MM.1S (cell line): ENCODE results near the gene NOVA1.
"Not testable (repeated sequence)": the region's sequence is repeated elsewhere in the genome, so short reads cannot be mapped to it uniquely, and the experiment has no call there.

Experiments
- DNase-seq: peaks from one replicate; pipeline ENCODE4 v3.0.0-alpha.2; 2015
- H2AFZ ChIP-seq: fragments of 300-600 bp; sonication (generic); 2 replicates; pipeline ENCODE4 v1.6.0; 2016; ENCODE audit warnings: antibody characterized with exemption, low read length
- H3F3A ChIP-seq: fragments of 300-600 bp; sonication (generic); 2 replicates; pipeline ENCODE4 v1.6.1; 2016; ENCODE audit warnings: mild to moderate bottlenecking, antibody characterized with exemption, low read length, moderate library complexity, mixed read lengths; ENCODE audit not compliant: insufficient read depth
- H3K27ac ChIP-seq: fragments of 300-600 bp; sonication (generic); 2 replicates; pipeline ENCODE4 v1.5.1; 2016; ENCODE audit warnings: mild to moderate bottlenecking, low read length
- H3K27me3 ChIP-seq: fragments of 300-600 bp; sonication (generic); replicated peaks from 2 replicates; pipeline ENCODE4 v1.6.0; 2016; ENCODE audit warnings: low read length; ENCODE audit not compliant: insufficient read depth
- H3K36me3 ChIP-seq: fragments of 300-600 bp; sonication (generic); replicated peaks from 2 replicates; pipeline ENCODE4 v1.6.1; 2016; ENCODE audit warnings: mild to moderate bottlenecking, low read length, mixed read lengths; ENCODE audit not compliant: insufficient read depth
- H3K4me1 ChIP-seq: fragments of 300-600 bp; sonication (generic); 2 replicates; pipeline ENCODE4 v1.6.1; 2016; ENCODE audit warnings: low read length, mixed read lengths
- H3K4me2 ChIP-seq: fragments of 300-600 bp; sonication (generic); 2 replicates; pipeline ENCODE4 v1.6.0; 2016; ENCODE audit warnings: low read depth, low read length
- H3K4me3 ChIP-seq: fragments of 300-600 bp; sonication (generic); 2 replicates; pipeline ENCODE4 v1.5.1; 2016; ENCODE audit warnings: low read length, mixed read lengths
- H3K79me2 ChIP-seq: fragments of 300-600 bp; sonication (generic); 2 replicates; pipeline ENCODE4 v1.6.1; 2016; ENCODE audit warnings: mixed run types, low read length, mixed read lengths
- H3K9ac ChIP-seq: fragments of 300-600 bp; sonication (generic); 2 replicates; pipeline ENCODE4 v1.6.1; 2016; ENCODE audit warnings: low read length, mixed read lengths
- H3K9me2 ChIP-seq: fragments of 300-600 bp; sonication (generic); replicated peaks from 2 replicates; pipeline ENCODE4 v1.6.1; 2016; ENCODE audit warnings: mild to moderate bottlenecking, low read length, mixed read lengths; ENCODE audit not compliant: insufficient read depth
- H3K9me3 ChIP-seq: fragments of 300-600 bp; sonication (generic); replicated peaks from 2 replicates; pipeline ENCODE4 v1.6.1; 2016; ENCODE audit warnings: mild to moderate bottlenecking, low read length, mixed read lengths; ENCODE audit not compliant: insufficient read depth
- H4K20me1 ChIP-seq: fragments of 300-600 bp; sonication (generic); 2 replicates; pipeline ENCODE4 v1.6.1; 2016; ENCODE audit warnings: mild to moderate bottlenecking, low read length, moderate library complexity, mixed read lengths; ENCODE audit not compliant: insufficient read depth
- CTCF ChIP-seq: fragments of 300-600 bp; sonication (generic); IDR thresholded peaks from 2 replicates; pipeline ENCODE4 v1.5.1; 2016; ENCODE audit warnings: antibody characterized with exemption, low read length, mixed read lengths
- EZH2 ChIP-seq: fragments of 300-600 bp; sonication (generic); optimal IDR thresholded peaks from 2 replicates; pipeline ENCODE3; 2017; ENCODE audit warnings: low read depth, mild to moderate bottlenecking, antibody characterized with exemption, low read length, mixed read lengths
- EZH2phosphoT487 ChIP-seq: fragments of 300-600 bp; sonication (generic); IDR thresholded peaks from 2 replicates; pipeline ENCODE4 v1.6.1; 2018; ENCODE audit warnings: antibody characterized with exemption, low read length

The NOVA1 gene, protein sequence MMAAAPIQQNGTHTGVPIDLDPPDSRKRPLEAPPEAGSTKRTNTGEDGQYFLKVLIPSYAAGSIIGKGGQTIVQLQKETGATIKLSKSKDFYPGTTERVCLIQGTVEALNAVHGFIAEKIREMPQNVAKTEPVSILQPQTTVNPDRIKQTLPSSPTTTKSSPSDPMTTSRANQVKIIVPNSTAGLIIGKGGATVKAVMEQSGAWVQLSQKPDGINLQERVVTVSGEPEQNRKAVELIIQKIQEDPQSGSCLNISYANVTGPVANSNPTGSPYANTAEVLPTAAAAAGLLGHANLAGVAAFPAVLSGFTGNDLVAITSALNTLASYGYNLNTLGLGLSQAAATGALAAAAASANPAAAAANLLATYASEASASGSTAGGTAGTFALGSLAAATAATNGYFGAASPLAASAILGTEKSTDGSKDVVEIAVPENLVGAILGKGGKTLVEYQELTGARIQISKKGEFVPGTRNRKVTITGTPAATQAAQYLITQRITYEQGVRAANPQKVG

GRCh38 chr14:26597589-26598080 lies at the start of gene NOVA1:
Gene NOVA1 (minus strand): TSS chr14:26598033. CDS start chr14:26597436, 597 bp downstream.
- Histone ChIP-seq H4K20me1 (no peaks in the 10 kb centered on the region), H2AFZ (no peak within 1 kb of the TSS), H3K4me2 (no peak within 1 kb of the TSS), H3K27ac (no peak within 1 kb of the TSS), H3K36me3 (no peaks in the 10 kb centered on the region), H3K27me3 (no peaks in the 10 kb centered on the region), H3K9me2 (no peaks in the 10 kb centered on the region), H3K4me1 (no peaks in the 10 kb centered on the region), H3K79me2 (no peaks in the 10 kb centered on the region), H3F3A (no peaks in the 10 kb centered on the region), H3K9me3 (no peaks in the 10 kb centered on the region), H3K9ac (no peak within 1 kb of the TSS), H3K4me3 (no peak within 1 kb of the TSS)
- TF ChIP-seq CTCF, result no peak
- no peak for TF ChIP-seq EZH2
- no peak for TF ChIP-seq EZH2phosphoT487
- DNase-seq, result no peak

DNA sequence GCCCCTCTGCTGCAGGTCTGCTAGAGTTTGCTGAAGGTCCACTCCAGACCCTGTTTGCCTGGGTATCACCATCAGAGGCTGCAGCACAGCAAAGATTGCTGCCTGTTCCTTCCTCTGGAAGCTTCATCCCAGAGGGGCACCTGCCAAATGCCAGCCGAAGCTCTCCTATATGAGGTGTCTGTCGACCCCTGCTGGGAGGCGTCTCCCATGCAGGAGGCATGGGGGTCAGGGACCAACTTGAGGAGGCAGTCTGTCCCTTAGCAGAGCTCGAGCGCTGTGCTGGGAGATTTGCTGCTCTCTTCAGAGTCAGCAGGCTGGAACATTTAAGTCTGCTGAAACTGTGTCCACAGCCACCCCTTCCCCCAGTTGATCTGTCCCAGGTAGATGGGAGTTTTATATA lies 47.2 kb upstream of the NOVA1 start:
- H3F3A ChIP-seq, H3K4me2 ChIP-seq, H3K36me3 ChIP-seq, H3K9me2 ChIP-seq, H3K9me3 ChIP-seq, H3K79me2 ChIP-seq, DNase-seq, H3K27me3 ChIP-seq, H3K4me3 ChIP-seq, H3K4me1 ChIP-seq, H4K20me1 ChIP-seq, H3K27ac ChIP-seq, H2AFZ ChIP-seq, H3K9ac ChIP-seq: not testable (repeated sequence)

GRCh38 chr14:26636561-26636960 lies 38.7 kb upstream of the NOVA1 start:
- TF ChIP-seq EZH2, result no peak
- no peak for TF ChIP-seq CTCF
- no peak for TF ChIP-seq EZH2phosphoT487
- Histone ChIP-seq H3K79me2 (no peaks in the 10 kb centered on the region), H3K27ac (no peak overlapping the region), H4K20me1 (no peaks in the 10 kb centered on the region), H3K4me1 (no peaks in the 10 kb centered on the region), H3K27me3 (no peaks in the 10 kb centered on the region), H3K9me2 (no peaks in the 10 kb centered on the region), H3K9me3 (no peaks in the 10 kb centered on the region), H2AFZ (no peak overlapping the region), H3F3A (no peaks in the 10 kb centered on the region), H3K4me3 (no peak overlapping the region), H3K36me3 (no peaks in the 10 kb centered on the region), H3K4me2 (no peak overlapping the region), H3K9ac (no peak overlapping the region)
- no peak for DNase-seq

DNA sequence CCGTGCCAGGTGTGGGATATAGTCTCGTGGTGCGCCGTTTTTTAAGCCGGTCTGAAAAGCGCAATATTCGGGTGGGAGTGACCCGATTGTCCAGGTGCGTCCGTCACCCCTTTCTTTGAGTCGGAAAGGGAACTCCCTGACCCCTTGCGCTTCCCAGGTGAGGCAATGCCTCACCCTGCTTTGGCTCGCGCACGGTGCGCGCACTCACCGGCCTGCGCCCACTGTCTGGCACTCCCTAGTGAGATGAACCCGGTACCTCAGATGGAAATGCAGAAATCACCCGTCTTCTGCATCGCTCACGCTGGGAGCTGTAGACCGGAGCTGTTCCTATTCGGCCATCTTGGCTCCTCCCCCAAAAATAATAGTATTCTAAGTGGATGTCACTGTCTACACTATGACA lies 37.1 kb upstream of the NOVA1 start:
- H3K4me2 ChIP-seq, H3K9me3 ChIP-seq, H4K20me1 ChIP-seq, H3K27ac ChIP-seq, H3K36me3 ChIP-seq, H2AFZ ChIP-seq, H3K27me3 ChIP-seq, H3K4me3 ChIP-seq, H3K9me2 ChIP-seq, DNase-seq, H3F3A ChIP-seq, H3K9ac ChIP-seq, H3K4me1 ChIP-seq, H3K79me2 ChIP-seq: not testable (repeated sequence)
